Progenitor cell of endocrine pancreas (in vitro differentiated cells): Measurements from ENCODE around the gene HACD2. TPM values are rescaled to one million over a fixed set of nuclear protein-coding genes. Genes with fewer than 3 reads are reported as not detected.

Source experiments
- DNase-seq: peaks from one replicate; pipeline ENCODE4 v3.0.0; 2021; ENCODE audit warnings: low spot score; ENCODE audit not compliant: unreplicated experiment
- H3K27ac Mint-ChIP-seq: 2 replicates; pipeline ENCODE4 v1.8.0; 2021; ENCODE audit warnings: mild to moderate bottlenecking, moderate library complexity, mixed read lengths
- H3K27me3 Mint-ChIP-seq: 2 replicates; pipeline ENCODE4 v1.8.0; 2021; ENCODE audit warnings: mixed read lengths
- H3K36me3 Mint-ChIP-seq: 2 replicates; pipeline ENCODE4 v1.8.0; 2022; ENCODE audit warnings: mixed read lengths; ENCODE audit not compliant: insufficient read depth
- H3K4me1 Mint-ChIP-seq: 2 replicates; pipeline ENCODE4 v1.8.0; 2021; ENCODE audit warnings: low read depth, mixed read lengths
- H3K4me3 Mint-ChIP-seq: 2 replicates; pipeline ENCODE4 v1.8.0; 2021; ENCODE audit warnings: low read depth, mild to moderate bottlenecking, moderate library complexity, mixed read lengths
- H3K9me3 Mint-ChIP-seq: 2 replicates; pipeline ENCODE4 v1.8.0; 2021; ENCODE audit warnings: low read depth, mixed read lengths
- total RNA-seq: library from RNA; stranded (reverse); gene quantifications from 2 replicates; pipeline ENCODE4 v1.2.1, GENCODE V29; 2021
- TF ChIP-seq, protein P1 (sequence below): fragments of 200-600 bp; sonication (generic); IDR thresholded peaks from one replicate; pipeline ENCODE4 v1.5.0; 2021; ENCODE audit warnings: antibody characterized with exemption, mild to moderate bottlenecking; ENCODE audit not compliant: unreplicated experiment

Gene HACD2
- total RNA-seq, 1 donor from 2014 or later = 57.6 TPM

DNA sequence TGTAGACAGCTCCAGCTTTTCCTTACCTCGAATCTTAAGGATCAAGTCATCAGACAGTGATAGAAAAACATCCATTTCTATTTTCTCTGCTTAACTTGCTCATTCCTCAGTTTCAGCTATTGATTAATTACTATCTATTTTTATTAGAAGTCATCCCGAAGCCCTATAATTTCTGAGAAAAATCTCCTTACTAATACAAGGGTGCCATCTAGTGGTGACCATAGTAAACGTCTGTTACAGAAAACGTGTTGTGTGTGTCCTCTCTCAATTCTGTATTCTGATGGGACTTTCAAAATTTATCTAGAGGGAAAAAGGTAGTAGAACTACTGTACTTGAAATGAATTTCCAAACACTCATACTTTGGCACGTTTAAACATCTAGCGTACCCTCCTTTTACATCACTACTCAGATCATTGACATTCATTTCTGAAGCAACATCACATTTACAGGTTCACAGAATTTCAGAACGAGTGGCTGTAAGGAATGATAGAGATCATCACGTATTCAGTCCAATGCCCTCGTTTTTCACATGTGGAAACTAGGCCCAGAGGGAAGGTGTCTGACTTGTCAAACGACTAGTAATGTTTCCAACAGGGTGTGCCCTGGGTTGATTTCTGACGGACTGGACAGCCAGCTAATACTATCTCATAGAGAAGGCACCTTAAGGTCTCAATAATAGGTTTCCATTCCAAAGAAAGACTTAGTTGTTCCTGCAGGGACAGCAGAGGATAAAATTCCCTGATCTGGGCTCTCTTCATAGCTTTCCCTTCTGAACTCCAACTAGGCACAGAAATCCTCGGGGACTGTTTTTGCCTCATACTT is 25.6 kb downstream of the HACD2 start:
- H3K27me3 Mint-ChIP-seq = no peaks in the 10 kb centered on the region
- H3K4me3 Mint-ChIP-seq = no peak overlapping the region
- peaks cover 21% of the 10 kb centered on the region for H3K9me3 Mint-ChIP-seq
- H3K36me3 Mint-ChIP-seq = peaks cover 36% of the 10 kb centered on the region
- no peak overlapping the region for H3K27ac Mint-ChIP-seq
- no peaks in the 10 kb centered on the region for H3K4me1 Mint-ChIP-seq
- no peak for DNase-seq
- TF ChIP-seq, protein P1, sequence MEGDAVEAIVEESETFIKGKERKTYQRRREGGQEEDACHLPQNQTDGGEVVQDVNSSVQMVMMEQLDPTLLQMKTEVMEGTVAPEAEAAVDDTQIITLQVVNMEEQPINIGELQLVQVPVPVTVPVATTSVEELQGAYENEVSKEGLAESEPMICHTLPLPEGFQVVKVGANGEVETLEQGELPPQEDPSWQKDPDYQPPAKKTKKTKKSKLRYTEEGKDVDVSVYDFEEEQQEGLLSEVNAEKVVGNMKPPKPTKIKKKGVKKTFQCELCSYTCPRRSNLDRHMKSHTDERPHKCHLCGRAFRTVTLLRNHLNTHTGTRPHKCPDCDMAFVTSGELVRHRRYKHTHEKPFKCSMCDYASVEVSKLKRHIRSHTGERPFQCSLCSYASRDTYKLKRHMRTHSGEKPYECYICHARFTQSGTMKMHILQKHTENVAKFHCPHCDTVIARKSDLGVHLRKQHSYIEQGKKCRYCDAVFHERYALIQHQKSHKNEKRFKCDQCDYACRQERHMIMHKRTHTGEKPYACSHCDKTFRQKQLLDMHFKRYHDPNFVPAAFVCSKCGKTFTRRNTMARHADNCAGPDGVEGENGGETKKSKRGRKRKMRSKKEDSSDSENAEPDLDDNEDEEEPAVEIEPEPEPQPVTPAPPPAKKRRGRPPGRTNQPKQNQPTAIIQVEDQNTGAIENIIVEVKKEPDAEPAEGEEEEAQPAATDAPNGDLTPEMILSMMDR = peak; percentile 82

DNA sequence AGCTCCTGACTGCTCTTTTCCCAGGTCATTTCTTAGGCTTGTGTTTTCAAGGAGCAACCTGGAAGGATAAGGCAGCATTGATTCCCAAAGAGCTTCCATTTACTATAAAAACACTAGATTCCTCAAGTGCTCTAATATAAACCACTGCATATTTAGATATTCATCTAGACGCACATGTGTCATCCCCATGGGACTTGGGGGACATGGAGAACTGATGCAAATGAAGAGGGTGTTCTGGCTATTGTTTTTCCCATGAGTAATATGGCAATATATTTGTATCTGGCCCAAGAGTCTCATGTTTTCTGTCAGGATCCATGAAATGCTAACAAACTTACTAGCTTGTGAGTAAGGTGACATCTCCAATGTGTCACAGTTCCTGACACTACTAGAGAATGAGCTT is 31.3 kb downstream of the HACD2 start:
- Mint-ChIP-seq H3K9me3 (peaks cover 29% of the 10 kb centered on the region), H3K36me3 (peaks cover 59% of the 10 kb centered on the region)

DNA sequence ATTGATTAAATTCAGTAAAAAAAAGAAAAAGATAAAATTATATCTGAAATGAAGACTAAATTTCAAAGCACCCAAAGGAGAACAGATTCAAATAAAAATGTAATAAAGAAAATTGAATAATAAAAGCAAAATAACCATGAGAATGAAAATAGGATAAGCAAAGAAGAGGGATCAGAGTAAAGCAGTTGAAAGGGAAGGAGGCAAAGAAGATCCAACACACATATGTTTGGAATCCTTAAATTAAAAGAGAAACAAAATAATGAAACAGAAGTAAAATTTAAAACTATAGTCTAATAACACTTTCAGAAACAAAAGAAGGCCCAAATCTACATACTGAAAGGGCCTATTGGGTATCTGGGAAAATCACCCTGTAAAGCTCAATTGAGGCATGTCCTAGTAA is 32.1 kb downstream of the HACD2 start:
- TF ChIP-seq, protein P1 = no peak
- no peak for DNase-seq
- Mint-ChIP-seq H3K4me3 (no peak overlapping the region), H3K9me3 (peaks cover 29% of the 10 kb centered on the region), H3K27me3 (no peaks in the 10 kb centered on the region), H3K27ac (no peak overlapping the region), H3K36me3 (peaks cover 56% of the 10 kb centered on the region), H3K4me1 (no peaks in the 10 kb centered on the region)

More for the DNA sequence above, 31.3 kb downstream of the HACD2 start:
- Mint-ChIP-seq H3K27me3 (no peaks in the 10 kb centered on the region), H3K27ac (no peak overlapping the region), H3K4me1 (no peaks in the 10 kb centered on the region), H3K4me3 (no peak overlapping the region)
- no peak for DNase-seq
- TF ChIP-seq, protein P1 = no peak

DNA sequence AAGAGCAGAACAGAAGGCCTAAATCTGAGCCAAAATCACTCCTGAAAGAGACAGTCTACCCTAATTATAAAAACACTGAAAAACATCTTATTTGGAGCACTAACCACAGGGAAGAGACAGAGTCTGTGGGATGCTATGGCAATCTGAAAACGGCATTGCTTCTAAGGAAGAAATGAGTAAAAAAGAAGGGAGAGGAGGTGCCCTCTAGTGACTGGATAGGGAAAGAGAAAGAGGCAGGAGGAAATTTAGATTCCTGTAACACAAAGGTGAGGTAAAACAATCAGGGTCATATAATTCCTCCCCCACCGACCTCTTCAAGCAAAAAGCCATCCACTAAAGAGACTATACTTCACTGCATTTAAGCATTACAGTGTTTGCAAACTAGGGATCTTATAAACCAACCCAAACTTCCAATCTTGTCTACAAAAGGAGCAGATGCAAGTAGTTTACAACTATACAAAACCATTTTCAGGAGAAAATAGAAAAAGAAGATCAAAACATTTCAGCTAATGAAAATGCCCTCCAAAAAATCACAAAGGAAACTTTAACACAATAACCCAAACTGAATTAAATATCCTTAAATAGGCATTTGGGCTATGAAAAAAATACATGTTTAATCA is 32.6 kb downstream of the HACD2 start:
- DNase-seq = no peak
- peaks cover 52% of the 10 kb centered on the region for H3K36me3 Mint-ChIP-seq

DNA sequence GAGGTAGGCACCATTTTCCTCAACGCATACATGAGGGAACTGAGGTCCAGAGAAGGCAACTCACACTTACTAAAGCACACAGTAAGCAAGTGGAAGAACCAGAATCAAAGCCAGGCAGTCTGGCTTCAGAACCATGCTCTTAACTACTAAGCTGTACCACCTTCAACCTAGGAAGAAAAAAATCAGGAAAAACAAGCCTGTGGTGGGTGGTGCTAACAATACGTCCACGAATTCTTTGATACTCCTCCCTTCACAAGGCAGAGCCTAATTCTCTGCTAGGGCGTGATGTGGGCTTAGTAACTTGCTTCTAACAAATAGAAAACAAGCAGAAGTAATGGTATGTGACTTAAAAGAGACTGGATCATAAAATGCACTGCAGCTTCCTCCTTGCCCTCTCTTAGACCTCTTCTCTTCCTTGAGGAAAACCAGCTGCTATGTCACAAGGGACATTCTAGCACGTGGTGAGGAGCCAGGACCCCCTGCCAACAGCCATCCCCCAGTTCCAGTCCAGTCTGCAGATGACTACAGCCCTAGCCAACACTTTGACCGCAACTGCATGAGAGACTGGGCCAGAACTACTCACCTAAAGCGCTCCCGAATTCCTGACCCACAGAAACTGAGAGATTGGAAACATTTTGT is 36.9 kb downstream of the HACD2 start:
- H3K36me3 Mint-ChIP-seq = peaks cover 24% of the 10 kb centered on the region
- H3K9me3 Mint-ChIP-seq = peaks cover 1% of the 10 kb centered on the region
- TF ChIP-seq, protein P1 = no peak

More for the DNA sequence above, 32.6 kb downstream of the HACD2 start:
- peaks cover 28% of the 10 kb centered on the region for H3K9me3 Mint-ChIP-seq
- H3K27ac Mint-ChIP-seq = no peak overlapping the region
- H3K4me3 Mint-ChIP-seq = no peak overlapping the region
- no peaks in the 10 kb centered on the region for H3K27me3 Mint-ChIP-seq
- TF ChIP-seq, protein P1 = peak; percentile 51
- H3K4me1 Mint-ChIP-seq = no peaks in the 10 kb centered on the region

More for the DNA sequence above, 36.9 kb downstream of the HACD2 start:
- Mint-ChIP-seq H3K4me1 (peaks cover 1% of the 10 kb centered on the region), H3K4me3 (no peak overlapping the region), H3K27ac (no peak overlapping the region), H3K27me3 (no peaks in the 10 kb centered on the region)
- DNase-seq = no peak
